ENCODE results near the gene AKR1D1. TPM values are rescaled to one million over a fixed set of nuclear protein-coding genes. Genes with fewer than 3 reads are reported as not detected.

AKR1D1 gene
- total RNA-seq, 1 experiment from 2014 or later, result not detected

- Histone ChIP-seq H3K27ac (ENCODE audit: low read length) (no peak overlapping the region), H3K4me1 (ENCODE audit: control insufficient read depth, insufficient read depth, low read length) (no peaks in the 10 kb centered on the region), H3K27me3 (ENCODE audit: control insufficient read depth, insufficient read depth, low read length) (no peaks in the 10 kb centered on the region), H3K4me3 (ENCODE audit: low read depth in 2 of 2, low read length in 2 of 2) (no peak overlapping the region), H3K9me3 (ENCODE audit: control insufficient read depth, insufficient read depth, low read depth, low read length) (peaks cover 5% of the 10 kb centered on the region; the same call in 1 of the 2 replicates), H3K36me3 (ENCODE audit: control insufficient read depth, insufficient read depth, low read length) (no peaks in the 10 kb centered on the region)
- no peak for TF ChIP-seq SIN3A (IDR thresholded peaks at IDR 0.05; ENCODE audit: borderline replicate concordance, insufficient read depth, low read depth, low read length)
- no peak for TF ChIP-seq TCF7L2 (IDR thresholded peaks at IDR 0.05; ENCODE audit: low read depth, low read length)
- TF ChIP-seq POLR2AphosphoS5 (IDR thresholded peaks at IDR 0.05; ENCODE audit: low read depth, low read length), result no peak
- no peak for TF ChIP-seq REST (IDR thresholded peaks at IDR 0.05; ENCODE audit: insufficient read depth in 1 of 2, low read depth in 2 of 2, low read length in 1 of 2)
- TF ChIP-seq CTCF (IDR thresholded peaks at IDR 0.05), result no peak
- DNase-seq (ENCODE audit: low read depth, low spot score) (no peak), ATAC-seq (no peak)
- no TSS peak for BruUV-seq (replicated peaks)
- CTCF ChIA-PET, result no interaction called here
- intact Hi-C loops (cut with micrococcal nuclease; ENCODE audit: unreplicated experiment), result no loop called here
- in situ Hi-C loops (cut with HindIII; ENCODE audit: low pct_unique_long_range_greater_than_20kb, low sequenced_read_pairs), result no loop called here
- POLR2A ChIA-PET, result no interaction called here
Observed at GRCh38 chr7:138167869-138168296, 91.6 kb downstream of the AKR1D1 start.

Other genes starting within 250 kb of the AKR1D1 start
- not detected for gene DGKI, start 229.5 kb upstream of the AKR1D1 start, total RNA-seq (2021; ENCODE audit: unreplicated experiment)
- gene CREB3L2, start 74.4 kb upstream of the AKR1D1 start, total RNA-seq (2021; ENCODE audit: unreplicated experiment), result 22.7 TPM